MM.1S (cell line): Measurements from ENCODE around the gene TOP2B.

Experiments used
- DNase-seq: peaks from one replicate; pipeline ENCODE4 v3.0.0-alpha.2; 2015
- H2AFZ ChIP-seq: fragments of 300-600 bp; sonication (generic); 2 replicates; pipeline ENCODE4 v1.6.0; 2016; ENCODE audit warnings: antibody characterized with exemption, low read length
- H3F3A ChIP-seq: fragments of 300-600 bp; sonication (generic); 2 replicates; pipeline ENCODE4 v1.6.1; 2016; ENCODE audit warnings: mild to moderate bottlenecking, antibody characterized with exemption, low read length, moderate library complexity, mixed read lengths; ENCODE audit not compliant: insufficient read depth
- H3K27ac ChIP-seq: fragments of 300-600 bp; sonication (generic); 2 replicates; pipeline ENCODE4 v1.5.1; 2016; ENCODE audit warnings: mild to moderate bottlenecking, low read length
- H3K27me3 ChIP-seq: fragments of 300-600 bp; sonication (generic); replicated peaks from 2 replicates; pipeline ENCODE4 v1.6.0; 2016; ENCODE audit warnings: low read length; ENCODE audit not compliant: insufficient read depth
- H3K36me3 ChIP-seq: fragments of 300-600 bp; sonication (generic); replicated peaks from 2 replicates; pipeline ENCODE4 v1.6.1; 2016; ENCODE audit warnings: mild to moderate bottlenecking, low read length, mixed read lengths; ENCODE audit not compliant: insufficient read depth
- H3K4me1 ChIP-seq: fragments of 300-600 bp; sonication (generic); 2 replicates; pipeline ENCODE4 v1.6.1; 2016; ENCODE audit warnings: low read length, mixed read lengths
- H3K4me2 ChIP-seq: fragments of 300-600 bp; sonication (generic); 2 replicates; pipeline ENCODE4 v1.6.0; 2016; ENCODE audit warnings: low read depth, low read length
- H3K4me3 ChIP-seq: fragments of 300-600 bp; sonication (generic); 2 replicates; pipeline ENCODE4 v1.5.1; 2016; ENCODE audit warnings: low read length, mixed read lengths
- H3K79me2 ChIP-seq: fragments of 300-600 bp; sonication (generic); 2 replicates; pipeline ENCODE4 v1.6.1; 2016; ENCODE audit warnings: mixed run types, low read length, mixed read lengths
- H3K9ac ChIP-seq: fragments of 300-600 bp; sonication (generic); 2 replicates; pipeline ENCODE4 v1.6.1; 2016; ENCODE audit warnings: low read length, mixed read lengths
- H3K9me2 ChIP-seq: fragments of 300-600 bp; sonication (generic); replicated peaks from 2 replicates; pipeline ENCODE4 v1.6.1; 2016; ENCODE audit warnings: mild to moderate bottlenecking, low read length, mixed read lengths; ENCODE audit not compliant: insufficient read depth
- H3K9me3 ChIP-seq: fragments of 300-600 bp; sonication (generic); replicated peaks from 2 replicates; pipeline ENCODE4 v1.6.1; 2016; ENCODE audit warnings: mild to moderate bottlenecking, low read length, mixed read lengths; ENCODE audit not compliant: insufficient read depth
- H4K20me1 ChIP-seq: fragments of 300-600 bp; sonication (generic); 2 replicates; pipeline ENCODE4 v1.6.1; 2016; ENCODE audit warnings: mild to moderate bottlenecking, low read length, moderate library complexity, mixed read lengths; ENCODE audit not compliant: insufficient read depth
- CTCF ChIP-seq: fragments of 300-600 bp; sonication (generic); IDR thresholded peaks from 2 replicates; pipeline ENCODE4 v1.5.1; 2016; ENCODE audit warnings: antibody characterized with exemption, low read length, mixed read lengths
- EZH2 ChIP-seq: fragments of 300-600 bp; sonication (generic); optimal IDR thresholded peaks from 2 replicates; pipeline ENCODE3; 2017; ENCODE audit warnings: low read depth, mild to moderate bottlenecking, antibody characterized with exemption, low read length, mixed read lengths
- EZH2phosphoT487 ChIP-seq: fragments of 300-600 bp; sonication (generic); IDR thresholded peaks from 2 replicates; pipeline ENCODE4 v1.6.1; 2018; ENCODE audit warnings: antibody characterized with exemption, low read length

TOP2B gene

GRCh38 chr3:25575001-25575400, 89.7 kb downstream of the TOP2B start:
- H3K27ac ChIP-seq = no peak overlapping the region
- no peaks in the 10 kb centered on the region for H3K27me3 ChIP-seq
- H3K4me2 ChIP-seq = no peak overlapping the region
- DNase-seq = no peak
- no peaks in the 10 kb centered on the region for H3K9me3 ChIP-seq
- H3K4me3 ChIP-seq = no peak overlapping the region
- H3K9ac ChIP-seq = no peak overlapping the region
- no peaks in the 10 kb centered on the region for H3K36me3 ChIP-seq
- no peak for TF ChIP-seq EZH2phosphoT487
- no peak for TF ChIP-seq EZH2
- TF ChIP-seq CTCF = no peak
- H3F3A ChIP-seq = no peaks in the 10 kb centered on the region
- no peaks in the 10 kb centered on the region for H3K79me2 ChIP-seq
- no peaks in the 10 kb centered on the region for H4K20me1 ChIP-seq
- H3K9me2 ChIP-seq = no peaks in the 10 kb centered on the region
- H3K4me1 ChIP-seq = no peaks in the 10 kb centered on the region
- no peak overlapping the region for H2AFZ ChIP-seq

GRCh38 chr3:25574172-25574765, 90.4 kb downstream of the TOP2B start:
- Histone ChIP-seq H3K9ac (no peak overlapping the region), H3K27ac (no peak overlapping the region), H3F3A (no peaks in the 10 kb centered on the region)

GRCh38 chr3:25573386-25574171, 91.1 kb downstream of the TOP2B start:
- Histone ChIP-seq H3K9me2 (no peaks in the 10 kb centered on the region), H2AFZ (no peak overlapping the region), H3K27ac (no peak overlapping the region)

More at GRCh38 chr3:25574172-25574765, 90.4 kb downstream of the TOP2B start:
- Histone ChIP-seq H3K79me2 (no peaks in the 10 kb centered on the region), H4K20me1 (no peaks in the 10 kb centered on the region), H3K9me3 (no peaks in the 10 kb centered on the region), H2AFZ (no peak overlapping the region), H3K4me1 (no peaks in the 10 kb centered on the region), H3K4me3 (no peak overlapping the region), H3K9me2 (no peaks in the 10 kb centered on the region), H3K27me3 (no peaks in the 10 kb centered on the region), H3K4me2 (no peak overlapping the region), H3K36me3 (no peaks in the 10 kb centered on the region)
- no peak for TF ChIP-seq CTCF
- no peak for TF ChIP-seq EZH2
- TF ChIP-seq EZH2phosphoT487 = no peak
- no peak for DNase-seq

More at GRCh38 chr3:25573386-25574171, 91.1 kb downstream of the TOP2B start:
- Histone ChIP-seq H4K20me1 (no peaks in the 10 kb centered on the region), H3K4me1 (no peaks in the 10 kb centered on the region), H3K9me3 (no peaks in the 10 kb centered on the region), H3K4me2 (no peak overlapping the region), H3K79me2 (no peaks in the 10 kb centered on the region), H3K36me3 (no peaks in the 10 kb centered on the region), H3F3A (no peaks in the 10 kb centered on the region), H3K4me3 (no peak overlapping the region), H3K27me3 (no peaks in the 10 kb centered on the region), H3K9ac (no peak overlapping the region)
- no peak for TF ChIP-seq CTCF
- DNase-seq = no peak
